ENCODE measurements around the gene HNRNPA2B1.

Gene HNRNPA2B1

GRCh38 chr7:26200444-26201246 lies at the start of gene HNRNPA2B1:
HNRNPA2B1 (minus strand) TSS chr7:26200746; CDS start chr7:26200577, 169 bp downstream.
- peak; percentile 96 for DNase-seq

- DNase-seq = no peak
Measured at GRCh38 chr7:26250239-26250638, 49.7 kb upstream of the HNRNPA2B1 start.

GRCh38 chr7:26245150-26245549 lies 44.6 kb upstream of the HNRNPA2B1 start:
- no peak for DNase-seq

GRCh38 chr7:26238032-26238431 lies 37.5 kb upstream of the HNRNPA2B1 start:
- no peak for DNase-seq

- DNase-seq = no peak
Measured at GRCh38 chr7:26237035-26237807, 36.7 kb upstream of the HNRNPA2B1 start.

GRCh38 chr7:26233902-26234511 lies 33.5 kb upstream of the HNRNPA2B1 start:
- DNase-seq = no peak

GRCh38 chr7:26227987-26228386 lies 27.4 kb upstream of the HNRNPA2B1 start:
- DNase-seq = no peak

- DNase-seq = no peak
Measured at GRCh38 chr7:26224359-26224758, 23.8 kb upstream of the HNRNPA2B1 start.

- no peak for DNase-seq
Measured at GRCh38 chr7:26216049-26216448, 15.5 kb upstream of the HNRNPA2B1 start.

- no peak for DNase-seq
Measured at GRCh38 chr7:26213807-26214515, 13.4 kb upstream of the HNRNPA2B1 start.

- no peak for DNase-seq
Measured at GRCh38 chr7:26212921-26213718, 12.6 kb upstream of the HNRNPA2B1 start.

- DNase-seq = no peak
Measured at GRCh38 chr7:26208040-26208439, 7.5 kb upstream of the HNRNPA2B1 start.

- no peak for DNase-seq
Measured at GRCh38 chr7:26203016-26203415, 2.5 kb upstream of the HNRNPA2B1 start.

GRCh38 chr7:26202019-26202990 lies 1.8 kb upstream of the HNRNPA2B1 start:
- DNase-seq = peak; percentile 64

GRCh38 chr7:26201247-26202018 lies 887 bp upstream of the HNRNPA2B1 start, which contains the start of gene CBX3:
CBX3 (plus strand) TSS chr7:26201745; CDS start chr7:26202999, 1,254 bp downstream.
- DNase-seq = peak; percentile 85

- peak; percentile 73 for DNase-seq
Measured at GRCh38 chr7:26200038-26200443, 505 bp downstream of the HNRNPA2B1 start.

- DNase-seq = peak; percentile 65
Measured at GRCh38 chr7:26199301-26200037, 1.1 kb downstream of the HNRNPA2B1 start.

- DNase-seq = no peak
Measured at GRCh38 chr7:26198781-26199169, 1.8 kb downstream of the HNRNPA2B1 start.

GRCh38 chr7:26198133-26198780 lies 2.3 kb downstream of the HNRNPA2B1 start:
- DNase-seq = no peak

Measured in activated CD8-positive, alpha-beta memory T cell treated with anti-CD3 and anti-CD28 coated beads, Interleukin-2, amount 50 U/mL, for 4 hours (primary cell).